DMS153 (cell line): ENCODE data around the gene EXOC6.

Experiments used
- DNase-seq: peaks from one replicate; lab custom pipeline; 2025; lab: John Stamatoyannopoulos, UW

EXOC6 gene

GRCh38 chr10:93064874-93065660 lies 216.7 kb downstream of the EXOC6 start:
- DNase-seq = no peak

DNA sequence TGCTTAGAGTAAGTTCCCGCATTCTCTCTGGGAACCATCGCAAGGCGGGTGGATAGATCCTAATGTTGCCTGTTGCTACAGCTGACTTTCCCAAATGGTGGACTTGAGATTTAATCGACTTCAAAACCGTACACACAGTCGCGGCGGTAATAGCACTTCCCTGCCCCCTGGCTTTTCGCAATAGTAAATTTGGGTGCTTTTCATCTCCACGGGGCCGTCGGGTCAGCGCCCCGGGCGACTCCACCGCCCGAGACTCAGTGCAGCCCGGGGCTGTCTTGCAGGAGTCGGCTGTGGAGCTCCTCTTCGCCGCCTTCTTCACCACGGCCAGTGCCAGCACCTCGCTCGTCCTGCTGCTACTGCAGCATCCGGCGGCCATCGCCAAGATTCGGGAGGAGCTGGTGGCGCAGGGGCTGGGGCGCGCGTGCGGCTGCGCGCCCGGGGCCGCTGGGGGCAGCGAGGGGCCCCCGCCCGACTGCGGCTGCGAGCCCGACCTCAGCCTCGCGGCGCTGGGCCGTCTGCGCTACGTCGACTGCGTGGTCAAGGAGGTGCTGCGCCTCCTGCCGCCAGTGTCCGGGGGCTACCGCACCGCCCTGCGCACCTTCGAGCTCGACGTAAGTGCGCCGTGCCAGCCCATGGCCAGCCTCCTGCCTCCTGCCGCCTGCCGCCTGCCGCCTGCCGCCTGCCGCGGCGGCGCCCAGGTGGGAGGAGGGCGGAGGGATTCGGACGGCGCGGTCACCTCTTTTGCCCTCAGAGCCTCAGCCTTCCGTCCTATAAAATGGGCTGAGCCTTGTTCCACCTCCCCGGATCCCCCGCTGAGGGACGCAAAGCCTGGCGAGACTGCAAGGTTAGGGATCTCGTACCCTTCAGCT lies 217.6 kb downstream of the EXOC6 start:
- no peak for DNase-seq

DNA sequence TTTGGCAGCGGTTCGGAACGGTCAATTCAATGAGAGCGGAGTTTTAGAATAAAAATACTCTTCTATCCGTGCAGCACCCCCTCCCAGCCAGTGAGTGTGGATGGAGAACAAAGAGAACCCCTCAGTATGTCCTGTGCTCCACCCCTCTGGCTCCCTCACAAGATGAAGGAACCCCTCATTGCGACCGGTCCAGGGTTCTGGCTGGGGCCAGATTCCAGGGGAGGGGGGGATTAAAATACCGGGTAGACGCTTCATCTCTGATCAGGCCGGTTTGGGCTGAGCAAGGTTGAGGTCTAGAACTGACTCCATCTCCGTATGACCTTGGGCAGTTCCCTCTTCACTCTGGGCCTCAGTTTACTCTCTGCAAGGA lies 218.2 kb downstream of the EXOC6 start:
- no peak for DNase-seq

- no peak for DNase-seq
Observed at GRCh38 chr10:93067443-93068365, 219.4 kb downstream of the EXOC6 start.

DNA sequence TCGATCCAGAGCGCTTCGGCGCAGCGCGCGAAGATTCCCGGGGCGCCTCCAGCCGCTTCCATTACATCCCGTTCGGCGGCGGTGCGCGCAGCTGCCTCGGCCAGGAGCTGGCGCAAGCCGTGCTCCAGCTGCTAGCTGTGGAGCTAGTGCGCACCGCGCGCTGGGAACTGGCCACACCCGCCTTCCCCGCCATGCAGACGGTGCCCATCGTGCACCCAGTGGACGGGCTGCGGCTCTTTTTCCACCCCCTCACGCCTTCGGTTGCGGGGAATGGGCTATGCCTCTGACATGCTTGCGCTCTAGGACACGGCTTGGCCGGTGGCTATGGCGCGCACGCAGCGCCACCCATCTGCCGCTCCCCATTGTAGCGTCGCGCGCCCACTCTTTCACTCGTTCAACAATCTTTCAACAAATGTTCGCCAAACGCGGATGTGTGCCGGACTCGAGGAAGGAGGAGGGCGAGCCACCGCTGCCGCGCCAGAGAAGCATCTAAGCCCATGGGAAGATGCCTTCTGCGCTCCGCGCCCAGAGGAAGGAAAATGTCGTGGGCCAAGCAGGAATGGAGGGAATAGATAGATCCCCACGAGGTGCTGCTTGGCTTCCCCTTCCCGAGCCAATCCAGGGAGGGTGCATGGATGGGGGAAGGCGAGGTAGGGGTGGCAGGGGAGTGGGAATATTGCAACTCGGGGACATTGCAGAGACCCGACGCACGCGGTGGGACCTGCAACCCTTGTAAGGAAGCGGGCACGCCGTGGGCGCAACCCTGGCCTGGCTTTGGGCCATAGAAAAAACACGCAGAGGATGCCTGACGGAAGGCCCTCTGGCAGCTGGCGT lies 220.3 kb downstream of the EXOC6 start:
- DNase-seq = no peak

- no peak for DNase-seq
Observed at GRCh38 chr10:93069245-93069561, 220.9 kb downstream of the EXOC6 start.

GRCh38 chr10:93070378-93071176 lies 222.3 kb downstream of the EXOC6 start:
- DNase-seq = no peak

- no peak for DNase-seq
Observed at GRCh38 chr10:93071177-93071472, 222.8 kb downstream of the EXOC6 start.

DNA sequence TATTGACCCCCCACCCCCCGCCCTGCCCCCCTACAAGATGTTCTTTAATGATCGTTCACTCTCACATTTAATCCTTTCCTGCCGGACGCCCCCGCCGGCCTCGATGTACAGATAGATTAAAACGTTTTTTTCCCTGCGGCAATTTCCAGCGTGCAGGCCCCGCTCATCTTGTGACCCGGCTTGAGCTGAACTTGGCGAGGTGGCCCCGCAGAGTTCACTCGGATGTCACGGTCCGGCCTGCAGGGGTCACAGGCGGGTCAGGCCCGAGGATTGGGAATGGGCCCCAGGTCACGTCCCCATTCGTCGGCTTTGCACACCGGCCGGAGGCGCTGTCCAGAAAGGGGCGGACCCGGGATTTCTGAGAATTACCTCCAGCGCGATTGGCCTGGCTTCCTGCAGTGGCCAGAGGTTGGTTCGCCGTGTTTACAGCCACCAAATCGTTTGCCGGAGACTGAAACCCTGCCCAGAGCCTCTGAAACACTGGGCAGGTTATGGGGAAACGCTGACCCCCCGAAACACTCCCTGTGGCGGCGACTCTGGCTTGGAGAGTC lies 223.4 kb downstream of the EXOC6 start:
- no peak for DNase-seq

DNA sequence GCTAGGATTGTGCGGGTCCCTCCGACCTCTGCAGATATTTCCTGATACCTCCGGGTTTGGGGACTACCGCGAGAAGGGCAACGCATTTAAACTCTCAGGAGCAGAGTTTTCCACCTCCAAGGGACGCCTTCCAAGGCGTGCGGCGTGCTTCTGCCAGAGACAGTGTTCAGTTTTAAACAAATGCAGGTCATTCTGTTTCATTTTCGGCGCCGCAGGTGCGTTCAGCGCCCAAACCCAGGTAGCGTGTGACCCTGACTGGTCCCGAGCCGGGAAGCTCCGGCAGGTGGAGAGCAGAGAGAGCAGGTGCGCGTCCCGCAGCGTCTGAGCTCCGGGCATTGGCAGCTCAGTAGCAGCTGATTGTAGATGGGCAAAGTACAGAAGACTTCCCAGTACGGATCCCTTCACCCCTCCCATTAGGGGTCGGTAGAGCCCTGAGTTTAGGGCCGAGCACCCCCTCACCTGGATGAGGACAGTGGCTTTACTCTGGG lies 223.9 kb downstream of the EXOC6 start:
- no peak for DNase-seq

GRCh38 chr10:93072713-93073538 lies 224.6 kb downstream of the EXOC6 start:
- DNase-seq = no peak

- DNase-seq = no peak
Observed at GRCh38 chr10:93073539-93074146, 225.3 kb downstream of the EXOC6 start, which contains the start of gene CYP26A1. CYP26A1 (plus strand) TSS chr10:93073893; CDS start chr10:93073935, 42 bp downstream.

- no peak for DNase-seq
Observed at GRCh38 chr10:93074147-93074596, 225.9 kb downstream of the EXOC6 start.

DNA sequence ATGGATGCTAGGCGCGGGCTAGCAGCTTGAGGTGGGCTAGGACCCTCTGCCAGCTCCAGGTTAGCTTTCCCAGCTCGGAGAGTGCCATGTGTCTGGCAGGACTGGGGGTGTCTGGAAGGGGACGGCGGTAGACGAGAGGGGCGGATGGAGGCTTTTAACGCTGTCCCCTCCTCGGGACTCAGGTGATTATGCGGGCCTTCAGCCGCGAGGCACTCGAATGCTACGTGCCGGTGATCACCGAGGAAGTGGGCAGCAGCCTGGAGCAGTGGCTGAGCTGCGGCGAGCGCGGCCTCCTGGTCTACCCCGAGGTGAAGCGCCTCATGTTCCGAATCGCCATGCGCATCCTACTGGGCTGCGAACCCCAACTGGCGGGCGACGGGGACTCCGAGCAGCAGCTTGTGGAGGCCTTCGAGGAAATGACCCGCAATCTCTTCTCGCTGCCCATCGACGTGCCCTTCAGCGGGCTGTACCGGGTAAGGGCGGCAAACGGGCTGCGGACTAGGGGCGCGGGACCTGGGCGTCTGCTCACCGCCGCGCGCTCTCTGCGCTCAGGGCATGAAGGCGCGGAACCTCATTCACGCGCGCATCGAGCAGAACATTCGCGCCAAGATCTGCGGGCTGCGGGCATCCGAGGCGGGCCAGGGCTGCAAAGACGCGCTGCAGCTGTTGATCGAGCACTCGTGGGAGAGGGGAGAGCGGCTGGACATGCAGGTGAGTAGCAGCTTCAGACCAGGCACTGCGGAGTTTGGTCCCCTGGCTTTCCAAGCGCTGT lies 226.5 kb downstream of the EXOC6 start:
- DNase-seq = no peak

GRCh38 chr10:93075369-93076221 lies 227.3 kb downstream of the EXOC6 start:
- DNase-seq = no peak

DNA sequence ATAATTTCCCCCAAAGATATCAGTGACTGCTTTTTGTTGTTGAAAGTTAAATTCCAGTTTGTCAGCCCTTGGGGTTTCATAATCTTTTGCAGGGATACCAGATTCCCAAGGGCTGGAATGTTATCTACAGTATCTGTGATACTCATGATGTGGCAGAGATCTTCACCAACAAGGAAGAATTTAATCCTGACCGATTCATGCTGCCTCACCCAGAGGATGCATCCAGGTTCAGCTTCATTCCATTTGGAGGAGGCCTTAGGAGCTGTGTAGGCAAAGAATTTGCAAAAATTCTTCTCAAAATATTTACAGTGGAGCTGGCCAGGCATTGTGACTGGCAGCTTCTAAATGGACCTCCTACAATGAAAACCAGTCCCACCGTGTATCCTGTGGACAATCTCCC lies 228.6 kb downstream of the EXOC6 start:
- no peak for DNase-seq

DNA sequence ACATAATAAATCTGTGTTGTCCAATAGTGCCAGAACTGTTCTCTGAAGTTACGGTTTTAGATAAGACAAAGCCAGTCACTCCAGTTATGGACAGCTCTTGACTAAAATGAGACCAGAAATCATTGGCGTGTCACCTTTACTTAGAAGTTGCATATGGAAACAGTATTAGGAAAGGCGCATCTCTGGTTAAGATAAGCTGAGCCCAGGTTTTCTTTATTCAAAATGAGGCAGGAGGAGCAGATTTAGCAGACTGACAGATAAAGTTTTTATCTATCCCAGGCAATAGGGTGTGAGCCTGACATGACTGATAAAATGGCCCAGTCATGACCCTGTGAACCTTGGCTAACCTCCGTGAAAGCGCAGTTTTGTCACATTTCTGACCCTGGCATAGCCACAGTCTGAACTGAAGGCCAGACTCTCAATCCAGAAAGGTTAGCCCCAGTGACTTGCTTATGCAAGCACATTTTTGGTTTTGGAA lies 229.6 kb downstream of the EXOC6 start:
- no peak for DNase-seq
